ENCODE data around the gene RNASEH2A.

GRCh38 chr19:12797141-12797587 lies 9.2 kb upstream of the RNASEH2A start:
- no peak for TF ChIP-seq CTCF (IDR thresholded peaks at IDR 0.05; ENCODE audit: poor library complexity, severe bottlenecking)
- TF ChIP-seq POLR2AphosphoS5 (IDR thresholded peaks at IDR 0.05), result no peak
- TF ChIP-seq REST (IDR thresholded peaks at IDR 0.05; ENCODE audit: borderline replicate concordance), result no peak
- TF ChIP-seq EZH2 (IDR thresholded peaks at IDR 0.05; ENCODE audit: borderline replicate concordance, insufficient read depth, low read length, poor library complexity, severe bottlenecking), result no peak

Measured in neural cell (in vitro differentiated cells).